Stomach (tissue), 9 donors: ENCODE measurements around the gene OPCML. TPM values are rescaled to one million over a fixed set of nuclear protein-coding genes. Genes with fewer than 3 reads are reported as not detected.

Experiments
- DNase-seq, 2 donors: peaks; one replicate each; pipeline versions ENCODE4 v3.0.0 to v3.0.0-alpha.2; 2013 to 2019
- H3K27ac ChIP-seq, 5 donors: fragments of 200-600 bp in 4 of 5; sonication (generic) in 4 of 5; one replicate each; pipeline ENCODE4 v1.5.1; 2013 to 2019; ENCODE audit warnings: mild to moderate bottlenecking in 1 of 5, moderate library complexity in 1 of 5
- H3K27me3 ChIP-seq, 3 donors: fragments of 200-600 bp; sonication (generic); one replicate each; pipeline ENCODE4 v1.5.1; 2017 to 2019; ENCODE audit warnings: mixed run types in 1 of 3
- H3K36me3 ChIP-seq, 4 donors: fragments of 200-600 bp; sonication (generic); 1 replicate in 3 of 4; 2 replicates in 1 of 4; pipeline ENCODE4 v1.5.1; 2016 to 2019
- H3K4me1 ChIP-seq, 4 donors: fragments of 200-600 bp; sonication (generic); one replicate each; pipeline ENCODE4 v1.5.1; 2016 to 2019
- H3K4me3 ChIP-seq, 4 donors: fragments of 200-600 bp; sonication (generic) in 3 of 4; one replicate each; pipeline ENCODE4 v1.5.1; 2016 to 2019; ENCODE audit warnings: mild to moderate bottlenecking in 1 of 4
- H3K9me3 ChIP-seq, 4 donors: fragments of 200-600 bp; sonication (generic); one replicate each; pipeline ENCODE4 v1.5.1; 2016 to 2019
- EP300 ChIP-seq: sonication (generic); formaldehyde crosslinking; IDR thresholded peaks from one replicate; pipeline ENCODE4 v1.6.1; 2017; ENCODE audit warnings: antibody characterized with exemption
- POLR2A ChIP-seq, 4 donors: fragments of 450-650 bp; IDR thresholded peaks; one replicate each; pipeline ENCODE4 v1.6.1; 2016; ENCODE audit warnings: antibody characterized with exemption in 4 of 4, control low read depth in 2 of 4, mild to moderate bottlenecking in 1 of 4, moderate library complexity in 1 of 4
- POLR2AphosphoS5 ChIP-seq, 3 donors: sonication (generic); formaldehyde crosslinking; IDR thresholded peaks; one replicate each; pipeline ENCODE4 v1.6.1; 2016; ENCODE audit warnings: antibody characterized with exemption in 3 of 3
- WGBS, 5 donors: extraction: QIAGEN DNeasy Blood & Tissue Kit in 3 of 5; methylation state at CpG; one replicate each; pipeline versions ENCODE4 v1.1.5 to v1.1.7; 2013 to 2018; 5-methylcytosine and 5-hydroxymethylcytosine counted together
- intact Hi-C: fragments of 100-400 bp; cut with DNase I; formaldehyde crosslinking; loops from one replicate; pipeline ENCODE4 v1.15.1; 2023; ENCODE audit warnings: low total_unique reads
- polyA plus RNA-seq, 3 donors: library from polyadenylated mRNA; stranded (reverse); fragments of 200-250 nt; gene quantifications; one replicate each; pipeline ENCODE4 v1.2.3, GENCODE V29; 2013
- total RNA-seq, 5 donors: library from RNA; depleted of rRNA; stranded (reverse); fragments of >200 nt; gene quantifications; one replicate each; pipeline versions ENCODE4 v1.1.0 to v1.2.3, GENCODE V29; 2014 to 2016
- TF ChIP-seq, protein P1 (sequence below), 7 experiments: fragments of 450-650 bp in 4 of 7; fragments of 200-600 bp in 3 of 7; sonication (generic) in 3 of 7; IDR thresholded peaks; one replicate each; pipeline ENCODE4 v1.5.1; 2016 to 2019; ENCODE audit warnings: antibody characterized with exemption in 7 of 7, control low read depth in 2 of 7, mild to moderate bottlenecking in 1 of 7
- donor health status: healthy with polysubstance abuse.
- donor health status: Bipolar disorder and iron deficiency.
- donor health status: healthy.

Gene OPCML
- total and polyA plus RNA-seq, 8 donors = 0.03 to 0.92 (median 0.55) TPM; not detected in 3

DNA sequence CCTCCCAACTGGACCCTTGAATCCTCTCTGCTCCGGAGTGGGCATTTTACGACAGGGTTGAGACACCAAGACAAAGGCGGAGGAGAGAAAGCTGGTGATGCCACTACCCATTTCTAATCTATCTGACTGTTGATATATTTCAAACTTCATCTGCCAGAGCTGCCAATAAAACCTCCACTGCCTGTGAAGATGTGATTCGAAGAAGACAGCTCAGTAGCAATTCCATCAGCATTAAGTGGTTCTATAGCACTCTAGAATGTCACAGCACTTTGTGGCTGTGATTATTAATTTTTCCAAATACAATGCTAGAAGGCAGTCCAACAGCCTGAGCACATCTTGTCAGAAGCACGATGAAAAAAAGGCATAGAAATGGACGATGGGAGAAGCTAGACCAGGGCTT lies 282.8 kb downstream of the OPCML start:
- Histone ChIP-seq H3K27me3 (no peaks in the 10 kb centered on the region), H3K9me3 (no peaks in the 10 kb centered on the region), H3K27ac (no peak overlapping the region), H3K4me1 (no peaks in the 10 kb centered on the region), H3K36me3 (no peaks in the 10 kb centered on the region), H3K4me3 (no peak overlapping the region)
- WGBS, 5 donors = 64 to 87% (median 76%) methylated on average over 6 of the region's 6 CpGs
- TF ChIP-seq EP300 (no peak), POLR2A (IDR thresholded peaks at IDR 0.05) (no peak), POLR2AphosphoS5 (IDR thresholded peaks at IDR 0.05) (no peak)
- TF ChIP-seq, protein P1, sequence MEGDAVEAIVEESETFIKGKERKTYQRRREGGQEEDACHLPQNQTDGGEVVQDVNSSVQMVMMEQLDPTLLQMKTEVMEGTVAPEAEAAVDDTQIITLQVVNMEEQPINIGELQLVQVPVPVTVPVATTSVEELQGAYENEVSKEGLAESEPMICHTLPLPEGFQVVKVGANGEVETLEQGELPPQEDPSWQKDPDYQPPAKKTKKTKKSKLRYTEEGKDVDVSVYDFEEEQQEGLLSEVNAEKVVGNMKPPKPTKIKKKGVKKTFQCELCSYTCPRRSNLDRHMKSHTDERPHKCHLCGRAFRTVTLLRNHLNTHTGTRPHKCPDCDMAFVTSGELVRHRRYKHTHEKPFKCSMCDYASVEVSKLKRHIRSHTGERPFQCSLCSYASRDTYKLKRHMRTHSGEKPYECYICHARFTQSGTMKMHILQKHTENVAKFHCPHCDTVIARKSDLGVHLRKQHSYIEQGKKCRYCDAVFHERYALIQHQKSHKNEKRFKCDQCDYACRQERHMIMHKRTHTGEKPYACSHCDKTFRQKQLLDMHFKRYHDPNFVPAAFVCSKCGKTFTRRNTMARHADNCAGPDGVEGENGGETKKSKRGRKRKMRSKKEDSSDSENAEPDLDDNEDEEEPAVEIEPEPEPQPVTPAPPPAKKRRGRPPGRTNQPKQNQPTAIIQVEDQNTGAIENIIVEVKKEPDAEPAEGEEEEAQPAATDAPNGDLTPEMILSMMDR (IDR thresholded peaks at IDR 0.05) = no peak
- no peak for DNase-seq
- intact Hi-C loops = no loop called here

DNA sequence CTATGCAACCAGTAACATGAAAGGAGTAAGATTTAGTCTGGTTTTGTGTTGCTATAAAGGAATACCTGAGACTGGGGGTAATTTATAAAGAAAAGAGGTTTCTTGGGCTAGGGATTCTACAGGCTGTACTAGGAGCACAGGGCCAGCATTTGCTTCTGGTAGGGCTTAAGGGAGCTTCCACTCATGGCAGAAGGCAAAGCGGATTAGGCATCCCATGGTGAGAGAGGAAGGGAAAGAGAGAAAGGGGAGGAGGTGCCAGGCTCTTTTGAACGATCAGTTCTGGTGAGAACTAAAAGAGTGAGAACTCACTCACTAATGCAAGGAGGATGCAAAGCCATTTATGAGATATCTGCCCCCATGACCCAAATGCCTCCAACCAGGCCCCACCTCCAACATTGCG lies 283.2 kb downstream of the OPCML start:
- Histone ChIP-seq H3K4me3 (no peak overlapping the region), H3K27me3 (peaks cover 0 to under 1% (median 0%) of the 10 kb centered on the region in 3 donors), H3K4me1 (no peaks in the 10 kb centered on the region), H3K9me3 (no peaks in the 10 kb centered on the region), H3K27ac (no peak overlapping the region), H3K36me3 (no peaks in the 10 kb centered on the region)
- no peak for DNase-seq
- TF ChIP-seq POLR2A (IDR thresholded peaks at IDR 0.05) = no peak
- TF ChIP-seq POLR2AphosphoS5 (IDR thresholded peaks at IDR 0.05) = no peak
- TF ChIP-seq, protein P1 (IDR thresholded peaks at IDR 0.05) = no peak
- no peak for TF ChIP-seq EP300
- intact Hi-C loops = no loop called here
- WGBS, 5 donors = 63 to 74% (median 65%) methylated on average over 3 of the region's 3 CpGs

DNA sequence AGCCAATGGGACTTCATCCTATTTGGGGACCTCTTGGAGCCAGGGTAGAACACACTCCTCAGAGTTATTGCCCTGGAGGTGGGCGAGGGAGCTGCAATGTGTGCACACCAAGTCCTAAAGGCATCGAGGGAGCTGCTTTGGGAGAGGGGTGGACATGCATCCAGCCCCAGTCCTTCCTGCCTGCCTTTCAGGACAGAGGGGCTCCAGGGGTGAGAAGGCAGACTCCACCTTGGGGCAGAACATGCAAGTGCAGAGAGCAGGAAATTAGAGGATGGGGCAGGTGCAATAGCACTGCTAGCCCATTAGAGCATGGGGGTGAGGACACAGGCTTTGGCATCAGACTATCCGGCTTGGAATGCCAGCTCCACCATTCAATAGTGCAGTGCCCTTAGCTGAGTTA lies 288.5 kb downstream of the OPCML start:
- no peak for DNase-seq
- TF ChIP-seq POLR2A (IDR thresholded peaks at IDR 0.05) (no peak), EP300 (no peak), POLR2AphosphoS5 (IDR thresholded peaks at IDR 0.05) (no peak)
- TF ChIP-seq, protein P1 (IDR thresholded peaks at IDR 0.05) = no peak
- WGBS, 5 donors = 58 to 72% (median 65%) methylated on average over 3 of the region's 3 CpGs

DNA sequence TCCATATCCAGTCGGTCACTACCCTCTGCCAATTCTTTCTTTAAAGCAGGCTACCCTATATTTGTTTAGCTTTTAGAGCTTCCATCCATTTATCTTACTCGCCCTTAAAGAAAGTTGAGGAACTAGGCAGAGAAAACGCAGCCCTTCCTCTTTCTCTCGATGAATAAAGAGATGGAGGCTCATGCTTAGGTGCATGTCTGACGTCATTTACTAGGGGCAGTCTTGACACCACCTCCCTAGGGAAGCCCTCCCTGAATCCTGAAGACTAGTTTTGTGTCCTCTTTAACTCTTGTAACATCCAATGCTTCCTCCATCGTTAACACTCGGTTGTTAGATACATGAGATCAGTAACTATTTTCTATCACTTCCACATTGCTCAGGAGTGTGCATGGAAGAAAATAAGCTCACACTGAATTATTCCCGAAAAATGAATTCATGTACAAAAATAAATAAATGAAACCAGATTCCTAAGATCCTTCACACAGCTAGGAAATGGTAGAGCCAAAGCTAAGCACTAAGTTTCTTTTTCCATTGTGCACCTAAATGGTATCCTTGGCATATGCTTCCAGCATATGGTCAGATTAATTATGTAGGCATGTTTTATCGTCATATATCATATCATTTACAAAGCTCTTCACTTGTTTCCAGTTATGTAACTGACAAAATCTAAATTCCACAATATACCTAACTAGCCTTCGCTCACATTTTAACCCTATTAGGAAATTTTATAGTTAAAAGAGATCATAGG lies 291.2 kb downstream of the OPCML start:
- WGBS, 5 donors = 75 to 87% (median 83%) methylated on average over 10 of the region's 10 CpGs

More for the DNA sequence above, 288.5 kb downstream of the OPCML start:
- no peak overlapping the region for H3K27ac ChIP-seq
- no peaks in the 10 kb centered on the region for H3K36me3 ChIP-seq
- no peaks in the 10 kb centered on the region for H3K4me1 ChIP-seq
- H3K27me3 ChIP-seq = peaks cover 0 to 5% (median 0%) of the 10 kb centered on the region in 3 donors
- H3K9me3 ChIP-seq = no peaks in the 10 kb centered on the region
- intact Hi-C loops = no loop called here
- H3K4me3 ChIP-seq = no peak overlapping the region

More for the DNA sequence above, 291.2 kb downstream of the OPCML start:
- Histone ChIP-seq H3K27ac (no peak overlapping the region), H3K36me3 (no peaks in the 10 kb centered on the region), H3K27me3 (peaks cover 0 to 5% (median 0%) of the 10 kb centered on the region in 3 donors), H3K4me1 (no peaks in the 10 kb centered on the region), H3K9me3 (no peaks in the 10 kb centered on the region), H3K4me3 (no peak overlapping the region)
- TF ChIP-seq EP300 (no peak), POLR2A (IDR thresholded peaks at IDR 0.05) (no peak), POLR2AphosphoS5 (IDR thresholded peaks at IDR 0.05) (no peak)
- TF ChIP-seq, protein P1 (IDR thresholded peaks at IDR 0.05) = no peak
- no peak for DNase-seq
- intact Hi-C loops = no loop called here
